ENCODE data around the gene VARS2. TPM values are rescaled to one million over a fixed set of nuclear protein-coding genes. Genes with fewer than 3 reads are reported as not detected.
"Not testable (repeated sequence)": the region's sequence is repeated elsewhere in the genome, so short reads cannot be mapped to it uniquely, and the experiment has no call there.

Gene VARS2
- total and polyA plus RNA-seq, 7 donors = 6.7 to 23.0 (median 8.0) TPM

DNA sequence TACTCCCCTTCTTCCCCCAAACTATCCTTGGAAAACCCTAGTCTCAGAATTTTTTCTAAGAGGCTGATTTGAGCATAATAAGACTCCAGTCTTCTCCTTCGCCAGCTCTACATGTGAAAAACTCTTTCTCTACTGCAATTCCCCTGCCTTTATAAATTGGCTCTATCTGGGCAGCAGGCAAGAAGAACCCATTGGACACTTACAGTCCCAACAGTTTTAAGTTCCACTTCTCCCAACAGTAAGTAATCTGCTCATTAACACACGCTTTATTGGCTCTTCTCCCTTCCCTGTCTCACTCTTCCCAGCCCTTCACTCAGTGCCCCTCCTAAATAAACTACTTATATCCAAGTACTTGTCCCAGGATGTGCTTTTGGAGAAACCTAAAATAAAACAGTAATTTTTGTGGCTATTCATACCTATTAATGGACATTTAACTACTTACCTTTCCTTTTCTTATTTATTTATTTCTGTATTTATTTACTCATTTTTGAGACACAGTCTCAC lies 40.8 kb upstream of the VARS2 start:
- 94 to 99% methylated on average over 2 of the region's 2 CpGs for WGBS, 2 donors
- H3K27ac ChIP-seq = no peak overlapping the region
- intact Hi-C loops (cut with DNase I) = no loop called here
- no peaks in the 10 kb centered on the region for H3K27me3 ChIP-seq
- H3K36me3 ChIP-seq = no peaks in the 10 kb centered on the region
- H3K4me1 ChIP-seq = peaks cover 0 to 31% (median 22%) of the 10 kb centered on the region in 4 donors
- DNase-seq = no peak
- peaks cover 0 to 5% (median 2%) of the 10 kb centered on the region in 4 donors for H3K9me3 ChIP-seq
- H3K4me3 ChIP-seq = no peak overlapping the region
- TF ChIP-seq EP300 (IDR thresholded peaks at IDR 0.05) (no peak), POLR2A (IDR thresholded peaks at IDR 0.05) (no peak), POLR2AphosphoS5 (IDR thresholded peaks at IDR 0.05) (no peak)
- TF ChIP-seq, protein P1, sequence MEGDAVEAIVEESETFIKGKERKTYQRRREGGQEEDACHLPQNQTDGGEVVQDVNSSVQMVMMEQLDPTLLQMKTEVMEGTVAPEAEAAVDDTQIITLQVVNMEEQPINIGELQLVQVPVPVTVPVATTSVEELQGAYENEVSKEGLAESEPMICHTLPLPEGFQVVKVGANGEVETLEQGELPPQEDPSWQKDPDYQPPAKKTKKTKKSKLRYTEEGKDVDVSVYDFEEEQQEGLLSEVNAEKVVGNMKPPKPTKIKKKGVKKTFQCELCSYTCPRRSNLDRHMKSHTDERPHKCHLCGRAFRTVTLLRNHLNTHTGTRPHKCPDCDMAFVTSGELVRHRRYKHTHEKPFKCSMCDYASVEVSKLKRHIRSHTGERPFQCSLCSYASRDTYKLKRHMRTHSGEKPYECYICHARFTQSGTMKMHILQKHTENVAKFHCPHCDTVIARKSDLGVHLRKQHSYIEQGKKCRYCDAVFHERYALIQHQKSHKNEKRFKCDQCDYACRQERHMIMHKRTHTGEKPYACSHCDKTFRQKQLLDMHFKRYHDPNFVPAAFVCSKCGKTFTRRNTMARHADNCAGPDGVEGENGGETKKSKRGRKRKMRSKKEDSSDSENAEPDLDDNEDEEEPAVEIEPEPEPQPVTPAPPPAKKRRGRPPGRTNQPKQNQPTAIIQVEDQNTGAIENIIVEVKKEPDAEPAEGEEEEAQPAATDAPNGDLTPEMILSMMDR (IDR thresholded peaks at IDR 0.05) = no peak

DNA sequence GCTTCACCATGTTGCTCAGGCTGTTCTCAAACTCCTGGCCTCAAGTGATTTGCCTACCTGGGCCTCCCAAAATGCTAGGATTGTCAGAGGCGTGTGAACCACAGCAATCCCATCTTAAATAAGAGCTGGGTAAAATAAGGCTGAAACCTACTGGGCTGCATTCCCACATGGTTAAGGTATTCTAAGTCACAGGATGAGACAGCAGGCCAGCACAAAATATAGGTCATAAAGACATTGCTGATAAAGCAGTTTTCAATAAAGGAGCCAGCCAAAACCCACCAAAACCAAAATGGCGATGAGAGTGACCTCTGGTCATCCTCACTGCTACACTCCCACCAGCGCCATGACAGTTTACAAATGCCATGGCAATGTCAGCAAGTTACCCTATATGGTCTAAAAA lies 40.2 kb upstream of the VARS2 start:
- H3K36me3 ChIP-seq; H3K27me3 ChIP-seq; H3K4me3 ChIP-seq; DNase-seq; H3K27ac ChIP-seq; intact Hi-C loops (cut with DNase I); H3K9me3 ChIP-seq: not testable (repeated sequence)
- peaks cover 0 to 34% (median 24%) of the 10 kb centered on the region in 4 donors for H3K4me1 ChIP-seq
- WGBS, 2 donors = 95 to 100% methylated on average over 3 of the region's 3 CpGs

DNA sequence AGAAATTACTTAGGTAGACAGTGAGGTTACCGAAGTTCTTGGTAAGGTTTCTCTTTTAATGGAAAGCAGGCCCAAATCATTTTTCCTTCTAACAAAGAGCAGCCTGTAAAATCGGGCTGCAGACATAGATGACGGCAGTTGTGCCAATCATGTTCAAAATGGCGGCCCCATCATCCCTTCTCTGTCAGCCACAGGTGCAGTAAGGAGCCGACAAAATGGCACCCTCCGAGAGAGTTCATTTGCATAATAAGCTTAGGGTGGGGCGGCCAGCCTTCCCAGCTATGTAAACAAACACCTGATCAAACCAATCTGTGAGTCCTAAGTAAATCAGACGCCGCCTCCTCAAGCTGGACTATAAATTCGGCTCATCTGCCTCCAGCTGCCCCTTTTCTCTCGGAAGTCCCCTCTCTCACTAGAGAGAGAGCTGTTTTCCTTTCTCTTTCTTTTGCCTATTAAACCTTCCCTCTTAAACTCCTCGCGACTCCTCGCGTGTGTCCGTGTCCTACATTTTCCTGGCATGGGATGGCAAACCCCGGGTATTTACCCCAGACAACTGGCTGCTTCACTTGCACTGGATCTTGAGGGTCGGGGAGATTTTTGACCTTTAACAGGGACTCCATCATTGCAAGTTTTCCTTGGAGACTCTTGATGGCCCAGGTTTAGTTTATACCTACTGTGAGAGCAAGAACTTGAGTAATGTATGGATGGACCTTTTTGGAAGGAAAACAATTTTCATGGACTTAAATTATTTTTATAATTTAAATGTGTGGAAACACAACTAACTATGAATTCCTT lies 38.6 kb upstream of the VARS2 start:
- Histone ChIP-seq H3K27ac (peak overlapping the region; percentile 81 to 94 (median 88)), H3K36me3 (no peaks in the 10 kb centered on the region), H3K27me3 (no peaks in the 10 kb centered on the region), H3K9me3 (peaks cover 0 to 2% (median 1%) of the 10 kb centered on the region in 4 donors), H3K4me1 (peaks cover 0 to 34% (median 24%) of the 10 kb centered on the region in 4 donors), H3K4me3 (no peak overlapping the region)
- DNase-seq = no peak
- TF ChIP-seq POLR2A (IDR thresholded peaks at IDR 0.05) (no peak), POLR2AphosphoS5 (IDR thresholded peaks at IDR 0.05) (no peak), EP300 (IDR thresholded peaks at IDR 0.05) (no peak)
- TF ChIP-seq, protein P1 (IDR thresholded peaks at IDR 0.05) = no peak
- 65 to 82% methylated on average over 18 of the region's 18 CpGs for WGBS, 2 donors
- intact Hi-C loops (cut with DNase I) = loop anchor here (2.0 kb wide), 2 partner anchors 39 to 197 kb away; partner anchors contain the start of gene VARS2

DNA sequence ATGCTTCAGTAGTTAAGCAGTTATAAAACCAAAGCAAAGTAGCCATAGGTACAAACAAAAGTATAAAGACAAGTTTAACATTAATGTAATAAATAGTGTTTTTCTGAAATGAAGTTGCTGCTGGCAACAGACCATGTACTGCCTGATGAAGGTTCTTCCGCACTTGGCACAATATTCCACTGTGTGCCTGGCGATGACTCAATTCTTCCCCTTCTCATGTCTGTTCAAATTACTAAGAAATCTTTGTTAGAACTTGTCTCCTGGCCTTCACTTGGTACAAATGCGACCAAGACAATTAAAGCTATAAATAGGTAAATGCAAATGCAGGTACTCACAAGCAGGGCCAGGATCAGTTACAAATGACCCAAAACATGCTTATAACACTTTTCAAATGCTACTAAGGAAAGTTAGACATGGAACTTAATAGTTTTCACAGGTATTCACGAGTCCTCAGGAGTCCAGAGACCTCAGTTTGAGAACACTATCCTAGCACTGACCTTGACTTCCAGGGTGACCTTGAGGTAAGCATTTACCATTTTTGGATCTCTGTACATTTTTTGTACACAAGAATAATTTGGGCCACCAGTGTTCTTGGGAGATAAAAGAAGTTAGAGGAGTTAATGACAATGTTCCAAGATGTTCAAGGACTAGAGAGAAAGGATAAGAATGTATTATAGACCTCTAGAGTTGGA lies 37.9 kb upstream of the VARS2 start:
- Histone ChIP-seq H3K4me1 (peaks cover 0 to 34% (median 24%) of the 10 kb centered on the region in 4 donors), H3K27ac (peak overlapping the region; percentile 81 to 94 (median 88))
- WGBS, 2 donors = 72 to 84% methylated on average over 4 of the region's 4 CpGs

More for the DNA sequence above, 37.9 kb upstream of the VARS2 start:
- DNase-seq = peak; percentile 83
- Histone ChIP-seq H3K36me3 (no peaks in the 10 kb centered on the region), H3K4me3 (no peak overlapping the region), H3K27me3 (no peaks in the 10 kb centered on the region), H3K9me3 (peaks cover 0 to 2% (median 1%) of the 10 kb centered on the region in 4 donors)
- intact Hi-C loops (cut with DNase I) = loop anchor here (2.0 kb wide), 2 partner anchors 39 to 197 kb away; partner anchors contain the start of gene VARS2
- TF ChIP-seq, protein P1 (IDR thresholded peaks at IDR 0.05) = no peak
- TF ChIP-seq POLR2A (IDR thresholded peaks at IDR 0.05) (no peak), EP300 (IDR thresholded peaks at IDR 0.05) (peak in 1 of 4 donors; percentile 35), POLR2AphosphoS5 (IDR thresholded peaks at IDR 0.05) (peak in 3 of 4 donors; percentile 55 to 68 (median 65))

Measured in sigmoid colon (tissue), 7 donors.